ENCODE measurements around the gene NCS1.

NCS1 gene

GRCh38 chr9:130172161-130172857, at the start of gene NCS1:
TSS of gene NCS1 (plus strand) at chr9:130172404. CDS start at chr9:130172664, 260 bp downstream.
- peak; percentile 28 for DNase-seq (ENCODE audit: low spot score)

GRCh38 chr9:130122456-130122855, 49.7 kb upstream of the NCS1 start:
- DNase-seq (ENCODE audit: low spot score): no peak

GRCh38 chr9:130124085-130124860, 47.9 kb upstream of the NCS1 start:
- no peak for DNase-seq (ENCODE audit: low spot score)

- DNase-seq (ENCODE audit: low spot score): no peak
These were observed 45.3 kb upstream of the NCS1 start for GRCh38 chr9:130126721-130127433.

- peak; percentile 89 for DNase-seq (ENCODE audit: low spot score)
These were observed 44.0 kb upstream of the NCS1 start for GRCh38 chr9:130128251-130128650.

- DNase-seq (ENCODE audit: low spot score): peak; percentile 86
These were observed 43.3 kb upstream of the NCS1 start for GRCh38 chr9:130128733-130129431.

- DNase-seq (ENCODE audit: low spot score): no peak
These were observed 42.7 kb upstream of the NCS1 start for GRCh38 chr9:130129432-130130061.

GRCh38 chr9:130132746-130133145, 39.5 kb upstream of the NCS1 start:
- no peak for DNase-seq (ENCODE audit: low spot score)

GRCh38 chr9:130137081-130137640, 35.0 kb upstream of the NCS1 start:
- no peak for DNase-seq (ENCODE audit: low spot score)

GRCh38 chr9:130137641-130138081, 34.5 kb upstream of the NCS1 start:
- DNase-seq (ENCODE audit: low spot score): no peak

- DNase-seq (ENCODE audit: low spot score): no peak
These were observed 34.0 kb upstream of the NCS1 start for GRCh38 chr9:130138171-130138653.

- no peak for DNase-seq (ENCODE audit: low spot score)
These were observed 33.4 kb upstream of the NCS1 start for GRCh38 chr9:130138791-130139190.

GRCh38 chr9:130139251-130139650, 33.0 kb upstream of the NCS1 start:
- DNase-seq (ENCODE audit: low spot score): no peak

GRCh38 chr9:130140706-130141105, 31.5 kb upstream of the NCS1 start:
- DNase-seq (ENCODE audit: low spot score): peak; percentile 24

- DNase-seq (ENCODE audit: low spot score): no peak
These were observed 30.1 kb upstream of the NCS1 start for GRCh38 chr9:130142056-130142455.

- DNase-seq (ENCODE audit: low spot score): no peak
These were observed 29.6 kb upstream of the NCS1 start for GRCh38 chr9:130142641-130143040.

- no peak for DNase-seq (ENCODE audit: low spot score)
These were observed 28.8 kb upstream of the NCS1 start for GRCh38 chr9:130143279-130143893.

GRCh38 chr9:130143958-130144366, 28.2 kb upstream of the NCS1 start:
- DNase-seq (ENCODE audit: low spot score): no peak

GRCh38 chr9:130144703-130145102, 27.5 kb upstream of the NCS1 start:
- no peak for DNase-seq (ENCODE audit: low spot score)

GRCh38 chr9:130145658-130146057, 26.5 kb upstream of the NCS1 start:
- DNase-seq (ENCODE audit: low spot score): no peak

GRCh38 chr9:130147198-130147597, 25.0 kb upstream of the NCS1 start:
- DNase-seq (ENCODE audit: low spot score): no peak
